WTC11 (cell line): ENCODE measurements around the gene LDB2. TPM values are rescaled to one million over a fixed set of nuclear protein-coding genes. Genes with fewer than 3 reads are reported as not detected.

ENCODE experiments used
- ATAC-seq: fragments of 200-7000 bp; cut with Tn5 transposase; 2 replicates; pipeline ENCODE4 v1.10.0; 2021; ENCODE audit warnings: mild to moderate bottlenecking, moderate library complexity
- CTCF ChIA-PET: fragments of 300-600 bp; sonication (Branson Sonifier 250); formaldehyde crosslinking; loops from one replicate; lab custom pipeline; 2021; ENCODE audit warnings: antibody characterized with exemption; lab: Charles Lee
- POLR2A ChIA-PET: fragments of 350-600 bp; sonication (Branson Sonifier 250); formaldehyde crosslinking; loops from one replicate; lab custom pipeline; 2021; ENCODE audit warnings: antibody characterized with exemption; lab: Charles Lee
- DNase-seq: peaks from one replicate; pipeline ENCODE4 v3.0.0; 2021; ENCODE audit warnings: low spot score
- H3K27ac Mint-ChIP-seq: 2 replicates; pipeline ENCODE4 v1.8.0; 2021; ENCODE audit warnings: mixed read lengths
- H3K27me3 Mint-ChIP-seq: 2 replicates; pipeline ENCODE4 v1.8.0; 2021; ENCODE audit warnings: low read depth, mild to moderate bottlenecking, moderate library complexity, mixed read lengths
- H3K36me3 Mint-ChIP-seq: 2 replicates; pipeline ENCODE4 v1.8.0; 2021; ENCODE audit warnings: mixed read lengths
- H3K4me1 Mint-ChIP-seq: 2 replicates; pipeline ENCODE4 v1.8.0; 2022; ENCODE audit warnings: mixed read lengths
- H3K4me3 Mint-ChIP-seq: 2 replicates; pipeline ENCODE4 v1.8.0; 2021; ENCODE audit warnings: mild to moderate bottlenecking, moderate library complexity, mixed read lengths
- H3K9me3 Mint-ChIP-seq: 2 replicates; pipeline ENCODE4 v1.8.0; 2021; ENCODE audit warnings: mixed read lengths
- CBFB ChIP-seq: sonication (generic); formaldehyde crosslinking; IDR thresholded peaks from 2 replicates; pipeline ENCODE4 v1.8.1; 2022; ENCODE audit warnings: mild to moderate bottlenecking, low read depth, missing genetic modification reagents
- CTCF ChIP-seq: fragments of 200-600 bp; IDR thresholded peaks from 2 replicates; pipeline ENCODE4 v1.8.0; 2022; ENCODE audit warnings: antibody characterized with exemption
- HMGXB4 ChIP-seq: sonication (generic); formaldehyde crosslinking; IDR thresholded peaks from 2 replicates; pipeline ENCODE4 v1.8.1; 2023; ENCODE audit warnings: mild to moderate bottlenecking, moderate library complexity, missing genetic modification reagents
- JAZF1 ChIP-seq: fragments of 250-450 bp; sonication (Bioruptor Pico); IDR thresholded peaks from 2 replicates; pipeline ENCODE4 v1.9.0; 2021; ENCODE audit warnings: moderate library complexity, mild to moderate bottlenecking, inconsistent platforms
- MXD4 ChIP-seq: fragments of 250-450 bp; sonication (Bioruptor Pico); IDR thresholded peaks from 2 replicates; pipeline ENCODE4 v1.8.0; 2021; ENCODE audit warnings: mild to moderate bottlenecking, moderate library complexity, borderline replicate concordance
- MYBL2 ChIP-seq: sonication (generic); formaldehyde crosslinking; IDR thresholded peaks from 2 replicates; pipeline ENCODE4 v1.8.1; 2023; ENCODE audit warnings: mild to moderate bottlenecking, moderate library complexity, missing genetic modification reagents
- NFYB ChIP-seq: sonication (generic); formaldehyde crosslinking; conservative IDR thresholded peaks from 2 replicates; pipeline ENCODE4 v1.8.0; 2022; ENCODE audit warnings: low read depth, missing genetic modification reagents
- ZNF423 ChIP-seq: fragments of 250-450 bp; sonication (Bioruptor Pico); IDR thresholded peaks from 2 replicates; pipeline ENCODE4 v2.1.2; 2022; ENCODE audit warnings: mild to moderate bottlenecking, moderate library complexity
- ZNF532 ChIP-seq: fragments of 250-450 bp; sonication (Bioruptor Pico); IDR thresholded peaks from 2 replicates; pipeline ENCODE4 v1.9.0; 2021; ENCODE audit warnings: mild to moderate bottlenecking, borderline replicate concordance
- ZNF671 ChIP-seq: fragments of 250-450 bp; sonication (Bioruptor Pico); IDR thresholded peaks from 2 replicates; pipeline ENCODE4 v1.8.0; 2021; ENCODE audit warnings: mild to moderate bottlenecking
- total RNA-seq: library from RNA; stranded (reverse); gene quantifications from 3 replicates; pipeline ENCODE4 v1.2.3, GENCODE V29; 2021
- TF ChIP-seq, protein P1 (sequence below): sonication (generic); formaldehyde crosslinking; IDR thresholded peaks from 2 replicates; pipeline ENCODE4 v1.8.1; 2023; ENCODE audit warnings: mild to moderate bottlenecking, missing genetic modification reagents
- TF ChIP-seq, protein P2 (sequence below): sonication (generic); formaldehyde crosslinking; IDR thresholded peaks from 2 replicates; pipeline ENCODE4 v1.8.1; 2023; ENCODE audit warnings: mild to moderate bottlenecking, missing genetic modification reagents, moderate library complexity
- TF ChIP-seq, protein P3 (sequence below): sonication (generic); formaldehyde crosslinking; IDR thresholded peaks from 2 replicates; pipeline ENCODE4 v1.8.0; 2022; ENCODE audit warnings: missing genetic modification reagents
- TF ChIP-seq, protein P4 (sequence below): sonication (generic); formaldehyde crosslinking; IDR thresholded peaks from 2 replicates; pipeline ENCODE4 v1.8.0; 2023; ENCODE audit warnings: missing genetic modification reagents, mild to moderate bottlenecking, borderline replicate concordance
- TF ChIP-seq, protein P5 (sequence below): sonication (generic); formaldehyde crosslinking; conservative IDR thresholded peaks from 2 replicates; pipeline ENCODE4 v1.8.1; 2023; ENCODE audit warnings: mild to moderate bottlenecking, low read depth, missing genetic modification reagents, moderate library complexity

LDB2 gene
- total RNA-seq, 1 experiment from 2014 or later: 62.4 TPM

GRCh38 chr4:16714191-16714590 is 184.3 kb downstream of the LDB2 start (continued):
- TF ChIP-seq, protein P1, sequence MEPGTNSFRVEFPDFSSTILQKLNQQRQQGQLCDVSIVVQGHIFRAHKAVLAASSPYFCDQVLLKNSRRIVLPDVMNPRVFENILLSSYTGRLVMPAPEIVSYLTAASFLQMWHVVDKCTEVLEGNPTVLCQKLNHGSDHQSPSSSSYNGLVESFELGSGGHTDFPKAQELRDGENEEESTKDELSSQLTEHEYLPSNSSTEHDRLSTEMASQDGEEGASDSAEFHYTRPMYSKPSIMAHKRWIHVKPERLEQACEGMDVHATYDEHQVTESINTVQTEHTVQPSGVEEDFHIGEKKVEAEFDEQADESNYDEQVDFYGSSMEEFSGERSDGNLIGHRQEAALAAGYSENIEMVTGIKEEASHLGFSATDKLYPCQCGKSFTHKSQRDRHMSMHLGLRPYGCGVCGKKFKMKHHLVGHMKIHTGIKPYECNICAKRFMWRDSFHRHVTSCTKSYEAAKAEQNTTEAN: no peak
- TF ChIP-seq JAZF1 (CRISPR knock-in tag) (no peak), ZNF532 (CRISPR knock-in tag) (no peak), HMGXB4 (no peak)
- TF ChIP-seq, protein P2, sequence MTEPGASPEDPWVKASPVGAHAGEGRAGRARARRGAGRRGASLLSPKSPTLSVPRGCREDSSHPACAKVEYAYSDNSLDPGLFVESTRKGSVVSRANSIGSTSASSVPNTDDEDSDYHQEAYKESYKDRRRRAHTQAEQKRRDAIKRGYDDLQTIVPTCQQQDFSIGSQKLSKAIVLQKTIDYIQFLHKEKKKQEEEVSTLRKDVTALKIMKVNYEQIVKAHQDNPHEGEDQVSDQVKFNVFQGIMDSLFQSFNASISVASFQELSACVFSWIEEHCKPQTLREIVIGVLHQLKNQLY: no peak

DNA sequence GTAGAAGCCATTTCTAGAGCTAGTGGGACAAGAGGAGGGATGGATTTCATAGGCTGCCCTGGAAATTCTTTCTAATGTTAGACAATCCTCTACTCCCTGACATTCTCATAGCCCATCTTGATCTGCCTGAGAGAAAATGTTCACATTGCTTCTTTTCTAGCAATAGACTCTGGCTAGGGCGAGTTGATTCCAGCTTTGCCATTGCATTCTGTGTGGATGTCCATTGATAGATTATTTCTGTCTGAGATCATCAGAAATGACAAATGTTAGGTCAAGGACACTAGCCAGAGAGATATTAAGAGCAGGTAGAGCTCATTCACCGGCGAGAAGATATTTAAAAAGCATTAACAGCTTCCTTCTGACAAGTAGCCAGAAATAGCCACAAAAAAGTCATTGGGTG is 184.7 kb downstream of the LDB2 start:
- ChIA-PET POLR2A (no interaction called here), CTCF (no interaction called here)
- Mint-ChIP-seq H3K27me3 (no peaks in the 10 kb centered on the region), H3K9me3 (peaks cover 10% of the 10 kb centered on the region), H3K27ac (no peak overlapping the region), H3K36me3 (peaks cover 3% of the 10 kb centered on the region; the same call in 1 of the 2 replicates), H3K4me3 (no peak overlapping the region), H3K4me1 (peaks cover 2% of the 10 kb centered on the region)
- ATAC-seq: no peak
- DNase-seq: no peak
- TF ChIP-seq ZNF423 (CRISPR knock-in tag) (no peak), CBFB (CRISPR knock-in tag) (no peak), MYBL2 (CRISPR knock-in tag) (no peak), CTCF (no peak), ZNF671 (CRISPR knock-in tag) (no peak), MXD4 (CRISPR knock-in tag) (no peak), NFYB (CRISPR knock-in tag) (no peak)
- TF ChIP-seq, protein P3, sequence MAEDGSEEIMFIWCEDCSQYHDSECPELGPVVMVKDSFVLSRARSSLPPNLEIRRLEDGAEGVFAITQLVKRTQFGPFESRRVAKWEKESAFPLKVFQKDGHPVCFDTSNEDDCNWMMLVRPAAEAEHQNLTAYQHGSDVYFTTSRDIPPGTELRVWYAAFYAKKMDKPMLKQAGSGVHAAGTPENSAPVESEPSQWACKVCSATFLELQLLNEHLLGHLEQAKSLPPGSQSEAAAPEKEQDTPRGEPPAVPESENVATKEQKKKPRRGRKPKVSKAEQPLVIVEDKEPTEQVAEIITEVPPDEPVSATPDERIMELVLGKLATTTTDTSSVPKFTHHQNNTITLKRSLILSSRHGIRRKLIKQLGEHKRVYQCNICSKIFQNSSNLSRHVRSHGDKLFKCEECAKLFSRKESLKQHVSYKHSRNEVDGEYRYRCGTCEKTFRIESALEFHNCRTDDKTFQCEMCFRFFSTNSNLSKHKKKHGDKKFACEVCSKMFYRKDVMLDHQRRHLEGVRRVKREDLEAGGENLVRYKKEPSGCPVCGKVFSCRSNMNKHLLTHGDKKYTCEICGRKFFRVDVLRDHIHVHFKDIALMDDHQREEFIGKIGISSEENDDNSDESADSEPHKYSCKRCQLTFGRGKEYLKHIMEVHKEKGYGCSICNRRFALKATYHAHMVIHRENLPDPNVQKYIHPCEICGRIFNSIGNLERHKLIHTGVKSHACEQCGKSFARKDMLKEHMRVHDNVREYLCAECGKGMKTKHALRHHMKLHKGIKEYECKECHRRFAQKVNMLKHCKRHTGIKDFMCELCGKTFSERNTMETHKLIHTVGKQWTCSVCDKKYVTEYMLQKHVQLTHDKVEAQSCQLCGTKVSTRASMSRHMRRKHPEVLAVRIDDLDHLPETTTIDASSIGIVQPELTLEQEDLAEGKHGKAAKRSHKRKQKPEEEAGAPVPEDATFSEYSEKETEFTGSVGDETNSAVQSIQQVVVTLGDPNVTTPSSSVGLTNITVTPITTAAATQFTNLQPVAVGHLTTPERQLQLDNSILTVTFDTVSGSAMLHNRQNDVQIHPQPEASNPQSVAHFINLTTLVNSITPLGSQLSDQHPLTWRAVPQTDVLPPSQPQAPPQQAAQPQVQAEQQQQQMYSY (CRISPR knock-in tag): no peak
- TF ChIP-seq, protein P4, sequence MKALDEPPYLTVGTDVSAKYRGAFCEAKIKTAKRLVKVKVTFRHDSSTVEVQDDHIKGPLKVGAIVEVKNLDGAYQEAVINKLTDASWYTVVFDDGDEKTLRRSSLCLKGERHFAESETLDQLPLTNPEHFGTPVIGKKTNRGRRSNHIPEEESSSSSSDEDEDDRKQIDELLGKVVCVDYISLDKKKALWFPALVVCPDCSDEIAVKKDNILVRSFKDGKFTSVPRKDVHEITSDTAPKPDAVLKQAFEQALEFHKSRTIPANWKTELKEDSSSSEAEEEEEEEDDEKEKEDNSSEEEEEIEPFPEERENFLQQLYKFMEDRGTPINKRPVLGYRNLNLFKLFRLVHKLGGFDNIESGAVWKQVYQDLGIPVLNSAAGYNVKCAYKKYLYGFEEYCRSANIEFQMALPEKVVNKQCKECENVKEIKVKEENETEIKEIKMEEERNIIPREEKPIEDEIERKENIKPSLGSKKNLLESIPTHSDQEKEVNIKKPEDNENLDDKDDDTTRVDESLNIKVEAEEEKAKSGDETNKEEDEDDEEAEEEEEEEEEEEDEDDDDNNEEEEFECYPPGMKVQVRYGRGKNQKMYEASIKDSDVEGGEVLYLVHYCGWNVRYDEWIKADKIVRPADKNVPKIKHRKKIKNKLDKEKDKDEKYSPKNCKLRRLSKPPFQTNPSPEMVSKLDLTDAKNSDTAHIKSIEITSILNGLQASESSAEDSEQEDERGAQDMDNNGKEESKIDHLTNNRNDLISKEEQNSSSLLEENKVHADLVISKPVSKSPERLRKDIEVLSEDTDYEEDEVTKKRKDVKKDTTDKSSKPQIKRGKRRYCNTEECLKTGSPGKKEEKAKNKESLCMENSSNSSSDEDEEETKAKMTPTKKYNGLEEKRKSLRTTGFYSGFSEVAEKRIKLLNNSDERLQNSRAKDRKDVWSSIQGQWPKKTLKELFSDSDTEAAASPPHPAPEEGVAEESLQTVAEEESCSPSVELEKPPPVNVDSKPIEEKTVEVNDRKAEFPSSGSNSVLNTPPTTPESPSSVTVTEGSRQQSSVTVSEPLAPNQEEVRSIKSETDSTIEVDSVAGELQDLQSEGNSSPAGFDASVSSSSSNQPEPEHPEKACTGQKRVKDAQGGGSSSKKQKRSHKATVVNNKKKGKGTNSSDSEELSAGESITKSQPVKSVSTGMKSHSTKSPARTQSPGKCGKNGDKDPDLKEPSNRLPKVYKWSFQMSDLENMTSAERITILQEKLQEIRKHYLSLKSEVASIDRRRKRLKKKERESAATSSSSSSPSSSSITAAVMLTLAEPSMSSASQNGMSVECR: no peak
- TF ChIP-seq, protein P5, sequence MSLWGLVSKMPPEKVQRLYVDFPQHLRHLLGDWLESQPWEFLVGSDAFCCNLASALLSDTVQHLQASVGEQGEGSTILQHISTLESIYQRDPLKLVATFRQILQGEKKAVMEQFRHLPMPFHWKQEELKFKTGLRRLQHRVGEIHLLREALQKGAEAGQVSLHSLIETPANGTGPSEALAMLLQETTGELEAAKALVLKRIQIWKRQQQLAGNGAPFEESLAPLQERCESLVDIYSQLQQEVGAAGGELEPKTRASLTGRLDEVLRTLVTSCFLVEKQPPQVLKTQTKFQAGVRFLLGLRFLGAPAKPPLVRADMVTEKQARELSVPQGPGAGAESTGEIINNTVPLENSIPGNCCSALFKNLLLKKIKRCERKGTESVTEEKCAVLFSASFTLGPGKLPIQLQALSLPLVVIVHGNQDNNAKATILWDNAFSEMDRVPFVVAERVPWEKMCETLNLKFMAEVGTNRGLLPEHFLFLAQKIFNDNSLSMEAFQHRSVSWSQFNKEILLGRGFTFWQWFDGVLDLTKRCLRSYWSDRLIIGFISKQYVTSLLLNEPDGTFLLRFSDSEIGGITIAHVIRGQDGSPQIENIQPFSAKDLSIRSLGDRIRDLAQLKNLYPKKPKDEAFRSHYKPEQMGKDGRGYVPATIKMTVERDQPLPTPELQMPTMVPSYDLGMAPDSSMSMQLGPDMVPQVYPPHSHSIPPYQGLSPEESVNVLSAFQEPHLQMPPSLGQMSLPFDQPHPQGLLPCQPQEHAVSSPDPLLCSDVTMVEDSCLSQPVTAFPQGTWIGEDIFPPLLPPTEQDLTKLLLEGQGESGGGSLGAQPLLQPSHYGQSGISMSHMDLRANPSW (CRISPR knock-in tag): no peak
